ENCODE results near the gene MAP1LC3A. TPM values are rescaled to one million over a fixed set of nuclear protein-coding genes. Genes with fewer than 3 reads are reported as not detected.

MAP1LC3A gene
- total RNA-seq, 4 donors from 2014 or later: 7.5 to 24.6 (median 19.4) TPM

- TF ChIP-seq POLR2A (IDR thresholded peaks at IDR 0.05): no peak
- TF ChIP-seq, protein P1, sequence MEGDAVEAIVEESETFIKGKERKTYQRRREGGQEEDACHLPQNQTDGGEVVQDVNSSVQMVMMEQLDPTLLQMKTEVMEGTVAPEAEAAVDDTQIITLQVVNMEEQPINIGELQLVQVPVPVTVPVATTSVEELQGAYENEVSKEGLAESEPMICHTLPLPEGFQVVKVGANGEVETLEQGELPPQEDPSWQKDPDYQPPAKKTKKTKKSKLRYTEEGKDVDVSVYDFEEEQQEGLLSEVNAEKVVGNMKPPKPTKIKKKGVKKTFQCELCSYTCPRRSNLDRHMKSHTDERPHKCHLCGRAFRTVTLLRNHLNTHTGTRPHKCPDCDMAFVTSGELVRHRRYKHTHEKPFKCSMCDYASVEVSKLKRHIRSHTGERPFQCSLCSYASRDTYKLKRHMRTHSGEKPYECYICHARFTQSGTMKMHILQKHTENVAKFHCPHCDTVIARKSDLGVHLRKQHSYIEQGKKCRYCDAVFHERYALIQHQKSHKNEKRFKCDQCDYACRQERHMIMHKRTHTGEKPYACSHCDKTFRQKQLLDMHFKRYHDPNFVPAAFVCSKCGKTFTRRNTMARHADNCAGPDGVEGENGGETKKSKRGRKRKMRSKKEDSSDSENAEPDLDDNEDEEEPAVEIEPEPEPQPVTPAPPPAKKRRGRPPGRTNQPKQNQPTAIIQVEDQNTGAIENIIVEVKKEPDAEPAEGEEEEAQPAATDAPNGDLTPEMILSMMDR (IDR thresholded peaks at IDR 0.05): no peak
- no peaks in the 10 kb centered on the region for H3K27me3 ChIP-seq
- H3K9me3 ChIP-seq: no peaks in the 10 kb centered on the region
- no peaks in the 10 kb centered on the region for H3K4me1 ChIP-seq
- H3K36me3 ChIP-seq: peaks cover 0 to 91% (median 3%) of the 10 kb centered on the region in 3 donors
- DNase-seq: no peak
- H3K27ac ChIP-seq: no peak overlapping the region
- H3K4me3 ChIP-seq: no peak overlapping the region
- 68 to 72% methylated on average over 3 of the region's 3 CpGs for WGBS, 2 donors
- intact Hi-C loops (cut with DNase I): loop anchor here (10.0 kb wide), 1 partner anchor 204 kb away; no protein-coding TSS in a partner anchor
Observed at GRCh38 chr20:34570859-34571306, 12.4 kb downstream of the MAP1LC3A start.

- 83 to 92% methylated on average over 5 of the region's 5 CpGs for WGBS, 2 donors
- DNase-seq: no peak
- H3K4me3 ChIP-seq: no peak overlapping the region
- no peaks in the 10 kb centered on the region for H3K27me3 ChIP-seq
- TF ChIP-seq, protein P1 (IDR thresholded peaks at IDR 0.05): no peak
- no peak for TF ChIP-seq POLR2A (IDR thresholded peaks at IDR 0.05)
- H3K27ac ChIP-seq: no peak overlapping the region
- no peaks in the 10 kb centered on the region for H3K4me1 ChIP-seq
- H3K36me3 ChIP-seq: peaks cover 0 to 82% (median 3%) of the 10 kb centered on the region in 3 donors
- no peaks in the 10 kb centered on the region for H3K9me3 ChIP-seq
- intact Hi-C loops (cut with DNase I): loop anchor here (10.0 kb wide), 1 partner anchor 203 kb away; no protein-coding TSS in a partner anchor
Observed at GRCh38 chr20:34571753-34572152, 13.2 kb downstream of the MAP1LC3A start.

GRCh38 chr20:34573541-34574300, 15.2 kb downstream of the MAP1LC3A start:
- Histone ChIP-seq H3K4me3 (no peak overlapping the region), H3K36me3 (peaks cover 0 to 63% (median 3%) of the 10 kb centered on the region in 3 donors), H3K4me1 (peaks cover 4 to 10% (median 6%) of the 10 kb centered on the region in 3 donors), H3K27me3 (no peaks in the 10 kb centered on the region), H3K27ac (no peak overlapping the region), H3K9me3 (no peaks in the 10 kb centered on the region)
- WGBS, 2 donors: 88 to 93% methylated on average over 7 of the region's 7 CpGs
- TF ChIP-seq POLR2A (IDR thresholded peaks at IDR 0.05): no peak
- TF ChIP-seq, protein P1 (IDR thresholded peaks at IDR 0.05): no peak
- no peak for DNase-seq
- intact Hi-C loops (cut with DNase I): loop anchor here (10.0 kb wide), 1 partner anchor 201 kb away; no protein-coding TSS in a partner anchor

DNA sequence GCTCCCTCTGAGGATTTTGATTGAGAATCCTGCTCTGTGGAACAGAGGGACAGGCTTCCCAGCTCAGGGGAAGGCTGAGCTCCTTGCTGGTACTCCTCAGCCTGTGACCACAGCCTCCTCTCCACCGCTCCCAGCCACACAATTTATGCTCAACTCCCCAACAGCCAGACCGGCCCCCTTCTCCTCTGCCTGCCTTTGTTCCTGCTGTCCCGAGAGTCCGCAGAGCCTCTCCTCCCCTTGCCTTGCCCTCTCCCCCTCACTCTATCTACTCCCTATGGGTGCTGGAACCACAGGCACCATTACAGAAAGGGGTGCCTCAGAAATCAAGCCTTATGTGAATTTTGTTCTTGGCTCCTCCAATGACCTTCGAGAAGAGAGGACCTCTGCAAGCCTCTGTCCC, 15.9 kb downstream of the MAP1LC3A start:
- Histone ChIP-seq H3K4me1 (peaks cover 10 to 17% (median 13%) of the 10 kb centered on the region in 3 donors), H3K27ac (no peak overlapping the region), H3K9me3 (no peaks in the 10 kb centered on the region), H3K4me3 (no peak overlapping the region), H3K27me3 (no peaks in the 10 kb centered on the region), H3K36me3 (peaks cover 0 to 57% (median 3%) of the 10 kb centered on the region in 3 donors)
- 96 to 97% methylated on average over 4 to 5 of the region's 5 CpGs for WGBS, 2 donors
- no peak for DNase-seq
- TF ChIP-seq, protein P1 (IDR thresholded peaks at IDR 0.05): no peak
- no peak for TF ChIP-seq POLR2A (IDR thresholded peaks at IDR 0.05)
- intact Hi-C loops (cut with DNase I): loop anchor here (10.0 kb wide), 1 partner anchor 200 kb away; no protein-coding TSS in a partner anchor

- no peak for DNase-seq
- intact Hi-C loops (cut with DNase I): loop anchor here (10.0 kb wide), 1 partner anchor 200 kb away; no protein-coding TSS in a partner anchor
- no peak for TF ChIP-seq POLR2A (IDR thresholded peaks at IDR 0.05)
- TF ChIP-seq, protein P1 (IDR thresholded peaks at IDR 0.05): no peak
- peaks cover 12 to 21% (median 16%) of the 10 kb centered on the region in 3 donors for H3K4me1 ChIP-seq
- H3K4me3 ChIP-seq: no peak overlapping the region
- no peaks in the 10 kb centered on the region for H3K27me3 ChIP-seq
- 85 to 89% methylated on average over 3 to 6 of the region's 6 CpGs for WGBS, 2 donors
- H3K36me3 ChIP-seq: peaks cover 0 to 52% (median 3%) of the 10 kb centered on the region in 3 donors
- H3K27ac ChIP-seq: no peak overlapping the region
- no peaks in the 10 kb centered on the region for H3K9me3 ChIP-seq
Observed at GRCh38 chr20:34574861-34575260, 16.3 kb downstream of the MAP1LC3A start.
